HEK293T (cell line): ENCODE results near the gene IFIT3.

ENCODE experiments used
- CTCF ChIA-PET: fragments of 350-600 bp; formaldehyde crosslinking; extraction: SDS; loops from one replicate; lab custom pipeline; 2021; ENCODE audit warnings: antibody characterized with exemption, inconsistent platforms; lab: Yijun Ruan, JAX
- POLR2A ChIA-PET: fragments of 350-600 bp; formaldehyde crosslinking; extraction: SDS; loops from one replicate; lab custom pipeline; 2020; ENCODE audit warnings: antibody characterized with exemption, inconsistent platforms; lab: Yijun Ruan, JAX
- DNase-seq: peaks from one replicate; pipeline ENCODE4 v3.0.0; 2012; ENCODE audit warnings: mixed read lengths; ENCODE audit errors: extremely low spot score
- ARNT ChIP-seq: fragments of 450-650 bp; IDR thresholded peaks from 2 replicates; pipeline ENCODE4 v1.6.1; 2017; ENCODE audit warnings: mild to moderate bottlenecking
- BHLHE40 ChIP-seq: fragments of 450-650 bp; IDR thresholded peaks from 2 replicates; pipeline ENCODE4 v1.6.1; 2016; ENCODE audit warnings: mild to moderate bottlenecking, moderate library complexity, borderline replicate concordance
- CTBP1 ChIP-seq: fragments of 450-650 bp; IDR thresholded peaks from 2 replicates; pipeline ENCODE4 v1.6.1; 2016; ENCODE audit warnings: borderline replicate concordance
- ELF4 ChIP-seq: fragments of 450-650 bp; IDR thresholded peaks from 2 replicates; pipeline ENCODE4 v1.6.1; 2017; ENCODE audit warnings: antibody characterized with exemption
- FOXA1 ChIP-seq: fragments of 450-650 bp; IDR thresholded peaks from 2 replicates; pipeline ENCODE4 v1.6.1; 2016; ENCODE audit warnings: mild to moderate bottlenecking
- FOXK2 ChIP-seq: fragments of 450-650 bp; IDR thresholded peaks from 2 replicates; pipeline ENCODE4 v1.6.1; 2016; ENCODE audit warnings: mild to moderate bottlenecking
- FOXM1 ChIP-seq: fragments of 450-650 bp; IDR thresholded peaks from 2 replicates; pipeline ENCODE4 v1.6.1; 2017; ENCODE audit warnings: mild to moderate bottlenecking, borderline replicate concordance
- HDGF ChIP-seq: fragments of 450-650 bp; IDR thresholded peaks from 2 replicates; pipeline ENCODE4 v1.6.1; 2017; ENCODE audit warnings: antibody characterized with exemption, borderline replicate concordance
- L3MBTL2 ChIP-seq: fragments of 450-650 bp; conservative IDR thresholded peaks from 2 replicates; pipeline ENCODE4 v1.6.1; 2016; ENCODE audit warnings: mild to moderate bottlenecking
- LEF1 ChIP-seq: fragments of 450-650 bp; IDR thresholded peaks from 2 replicates; pipeline ENCODE4 v1.6.1; 2017; ENCODE audit warnings: mild to moderate bottlenecking, borderline replicate concordance
- NFRKB ChIP-seq: fragments of 450-650 bp; IDR thresholded peaks from 2 replicates; pipeline ENCODE4 v1.6.1; 2016; ENCODE audit warnings: mild to moderate bottlenecking, moderate library complexity
- SP1 ChIP-seq: fragments of 450-650 bp; IDR thresholded peaks from 2 replicates; pipeline ENCODE4 v1.6.1; 2017
- SUZ12 ChIP-seq: fragments of 450-650 bp; IDR thresholded peaks from 2 replicates; pipeline ENCODE4 v1.6.1; 2016; ENCODE audit warnings: mild to moderate bottlenecking
- TARDBP ChIP-seq: fragments of 450-650 bp; IDR thresholded peaks from 2 replicates; pipeline ENCODE4 v1.6.1; 2016
- ZNF384 ChIP-seq: fragments of 450-650 bp; IDR thresholded peaks from 2 replicates; pipeline ENCODE4 v1.6.1; 2016
- TF ChIP-seq, protein P1 (sequence below): fragments of 450-650 bp; IDR thresholded peaks from 2 replicates; pipeline ENCODE4 v1.6.1; 2016

Gene IFIT3

DNA sequence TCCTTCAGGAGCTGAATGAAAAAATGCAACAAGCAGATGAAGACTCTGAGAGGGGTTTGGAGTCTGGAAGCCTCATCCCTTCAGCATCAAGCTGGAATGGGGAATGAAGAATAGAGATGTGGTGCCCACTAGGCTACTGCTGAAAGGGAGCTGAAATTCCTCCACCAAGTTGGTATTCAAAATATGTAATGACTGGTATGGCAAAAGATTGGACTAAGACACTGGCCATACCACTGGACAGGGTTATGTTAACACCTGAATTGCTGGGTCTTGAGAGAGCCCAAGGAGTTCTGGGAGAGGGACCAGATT is 20.6 kb upstream of the IFIT3 start:
- ChIA-PET CTCF (no interaction called here), POLR2A (no interaction called here)
- no peak for DNase-seq
- TF ChIP-seq FOXA1 (no peak), ARNT (no peak)
- TF ChIP-seq, protein P1, sequence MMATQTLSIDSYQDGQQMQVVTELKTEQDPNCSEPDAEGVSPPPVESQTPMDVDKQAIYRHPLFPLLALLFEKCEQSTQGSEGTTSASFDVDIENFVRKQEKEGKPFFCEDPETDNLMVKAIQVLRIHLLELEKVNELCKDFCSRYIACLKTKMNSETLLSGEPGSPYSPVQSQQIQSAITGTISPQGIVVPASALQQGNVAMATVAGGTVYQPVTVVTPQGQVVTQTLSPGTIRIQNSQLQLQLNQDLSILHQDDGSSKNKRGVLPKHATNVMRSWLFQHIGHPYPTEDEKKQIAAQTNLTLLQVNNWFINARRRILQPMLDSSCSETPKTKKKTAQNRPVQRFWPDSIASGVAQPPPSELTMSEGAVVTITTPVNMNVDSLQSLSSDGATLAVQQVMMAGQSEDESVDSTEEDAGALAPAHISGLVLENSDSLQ, result no peak

DNA sequence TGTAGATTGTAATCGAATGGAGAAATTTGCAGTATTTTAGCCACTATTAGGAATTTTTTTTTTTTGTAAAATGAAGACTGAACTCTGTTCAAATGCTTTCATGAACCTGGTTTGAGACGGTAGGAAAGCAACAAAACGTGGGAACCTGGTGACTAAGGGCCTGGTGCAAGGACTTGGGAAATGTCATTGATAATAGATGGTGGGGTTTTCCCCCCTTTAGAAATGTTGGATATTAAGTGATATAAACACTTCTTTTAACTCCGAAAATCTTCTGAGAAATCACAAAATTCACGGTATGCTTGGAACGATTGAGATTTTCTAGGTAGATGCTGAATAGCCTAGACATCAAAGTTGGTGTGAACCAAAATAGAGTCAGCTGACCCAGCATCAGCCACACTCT is 19.5 kb upstream of the IFIT3 start:
- CTCF ChIA-PET, result no interaction called here
- POLR2A ChIA-PET, result no interaction called here
- no peak for TF ChIP-seq FOXA1
- no peak for TF ChIP-seq SUZ12
- no peak for TF ChIP-seq ARNT
- no peak for TF ChIP-seq SP1
- TF ChIP-seq HDGF, result no peak
- TF ChIP-seq CTBP1, result no peak
- no peak for TF ChIP-seq TARDBP
- TF ChIP-seq ELF4, result no peak
- TF ChIP-seq, protein P1, result no peak
- no peak for TF ChIP-seq FOXM1
- DNase-seq, result no peak

DNA sequence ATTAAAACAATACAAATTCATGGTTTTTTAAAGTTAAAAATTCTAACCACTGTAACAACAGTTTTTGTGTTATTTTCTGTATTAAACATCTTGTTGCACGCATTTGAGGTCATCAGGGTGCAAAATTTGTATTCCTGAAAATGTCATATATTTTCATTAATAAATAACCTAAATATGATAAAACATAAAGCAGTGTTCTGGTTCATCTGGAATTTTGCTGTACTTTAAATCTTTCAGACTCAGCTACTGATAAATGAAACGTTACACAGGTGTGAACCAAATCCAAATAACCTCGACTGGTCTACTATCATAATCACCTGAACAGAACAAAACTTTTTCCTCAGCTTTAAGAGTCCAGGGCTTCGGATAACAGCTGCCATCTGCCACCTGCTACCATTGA is 19.1 kb upstream of the IFIT3 start:
- TF ChIP-seq, protein P1, result no peak
- TF ChIP-seq LEF1, result no peak
- CTCF ChIA-PET, result no interaction called here
- POLR2A ChIA-PET, result no interaction called here
- no peak for DNase-seq

DNA sequence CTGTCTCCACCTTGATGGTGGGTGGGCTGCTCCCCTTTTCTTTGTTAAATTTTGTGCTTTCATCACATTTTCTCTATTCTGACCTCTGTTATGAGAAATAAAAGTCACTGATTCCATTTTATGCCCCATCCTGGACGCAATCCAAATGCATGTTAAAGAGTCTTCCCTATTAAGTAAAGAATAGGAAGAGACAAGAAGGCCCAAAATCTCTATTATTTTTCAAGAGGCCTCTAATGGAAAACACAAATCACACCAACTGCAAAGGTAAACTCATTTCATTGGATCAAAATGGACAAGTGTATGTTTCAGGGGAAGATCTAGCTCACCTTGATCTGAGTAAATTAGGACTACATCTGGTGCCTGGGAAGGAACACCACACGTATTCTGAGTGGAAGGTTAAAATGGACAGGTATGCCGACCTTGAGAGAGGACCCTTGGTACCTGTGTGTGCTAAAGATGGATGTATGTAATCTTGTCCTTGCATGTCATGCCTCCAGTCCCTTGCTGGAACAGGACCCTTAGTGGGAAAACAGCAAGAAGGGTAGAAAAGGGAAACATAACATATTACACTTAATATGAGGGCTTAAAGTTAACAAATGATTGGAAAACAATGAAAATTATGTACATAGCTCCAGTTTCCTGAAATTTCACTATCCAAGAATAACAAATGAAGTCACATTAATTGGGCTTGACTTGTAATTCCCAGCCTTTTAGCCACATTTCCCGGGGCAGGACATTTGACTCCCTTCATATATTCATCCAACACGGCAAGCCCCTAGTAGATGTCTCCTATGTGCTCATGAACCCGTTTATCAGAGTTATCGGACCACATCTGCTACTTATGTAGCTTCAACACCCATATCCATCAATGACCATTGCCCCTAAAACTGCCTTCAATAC is 18.4 kb upstream of the IFIT3 start:
- no peak for DNase-seq
- TF ChIP-seq ZNF384, result no peak
- TF ChIP-seq ARNT, result no peak
- TF ChIP-seq, protein P1, result no peak
- TF ChIP-seq L3MBTL2, result no peak
- TF ChIP-seq FOXA1, result no peak
- no peak for TF ChIP-seq SP1
- no peak for TF ChIP-seq FOXM1
- no peak for TF ChIP-seq HDGF
- TF ChIP-seq TARDBP, result no peak
- TF ChIP-seq NFRKB, result no peak
- TF ChIP-seq SUZ12, result no peak
- TF ChIP-seq CTBP1, result no peak
- TF ChIP-seq BHLHE40, result no peak
- TF ChIP-seq FOXK2, result no peak
- TF ChIP-seq ELF4, result no peak
- ChIA-PET POLR2A (no interaction called here), CTCF (no interaction called here)

DNA sequence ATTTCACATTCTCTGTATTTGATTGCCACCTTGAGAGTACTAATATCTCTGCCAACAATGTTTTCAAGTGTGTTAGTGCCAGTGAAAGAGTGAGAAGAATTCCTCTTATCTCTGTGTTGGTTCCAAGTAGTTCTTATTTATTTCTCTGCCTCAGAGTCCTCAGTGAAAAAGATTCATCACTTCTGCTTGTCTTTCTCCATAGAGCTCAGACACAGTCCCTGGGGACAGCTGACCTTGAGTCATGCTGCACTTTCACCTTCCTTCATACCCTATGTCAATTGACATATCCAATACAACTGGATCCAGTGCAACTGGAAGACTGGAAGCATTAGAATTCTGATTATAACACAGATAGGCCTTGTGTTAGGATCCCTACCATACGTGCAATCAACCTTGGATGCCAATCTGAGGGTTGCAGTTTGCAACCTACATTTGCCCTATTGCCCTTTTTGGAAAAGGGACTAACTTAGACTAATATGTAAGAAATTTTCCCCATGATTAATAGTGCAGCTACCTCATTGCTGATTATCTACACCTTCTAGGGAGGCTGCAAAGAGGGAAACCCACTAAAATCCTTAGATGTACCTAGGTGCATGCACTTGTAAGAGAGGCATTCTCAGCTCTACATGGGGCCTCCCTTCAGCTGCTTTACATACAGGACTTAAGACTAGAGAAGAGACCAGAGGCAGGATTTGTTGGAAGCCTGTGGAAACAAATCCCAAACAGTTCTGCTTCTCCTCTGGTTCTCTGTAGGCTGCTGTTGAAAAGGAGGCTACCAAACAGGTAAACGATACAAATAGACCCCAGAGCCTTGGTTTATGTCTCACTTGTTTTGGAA is 17.5 kb upstream of the IFIT3 start:
- TF ChIP-seq, protein P1, result no peak
- TF ChIP-seq FOXM1 (no peak), HDGF (no peak), FOXA1 (no peak)
- POLR2A ChIA-PET, result no interaction called here
- DNase-seq, result no peak
- CTCF ChIA-PET, result no interaction called here

DNA sequence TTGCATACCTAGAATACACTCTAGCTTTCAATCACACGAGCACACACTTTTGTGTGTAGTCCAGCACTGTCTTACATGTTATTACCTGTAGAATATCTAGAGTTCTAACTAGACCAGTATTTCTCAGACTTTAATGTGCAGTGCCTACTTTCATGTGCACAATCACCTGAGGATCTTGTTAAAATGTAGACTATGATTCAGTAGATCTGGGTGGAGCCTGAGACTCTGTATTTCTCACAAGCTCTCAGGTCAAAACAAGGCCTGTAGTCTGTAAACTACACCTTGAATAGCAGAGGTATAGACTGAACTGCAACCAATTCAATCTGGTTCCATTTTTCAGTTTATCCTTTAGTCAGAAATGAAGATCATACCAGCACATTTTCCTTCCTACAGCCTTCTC is 14.8 kb upstream of the IFIT3 start:
- CTCF ChIA-PET, result no interaction called here
- TF ChIP-seq SP1 (no peak), BHLHE40 (no peak), L3MBTL2 (no peak), FOXA1 (no peak), ARNT (no peak), ELF4 (no peak), FOXK2 (no peak), FOXM1 (no peak), HDGF (no peak), CTBP1 (no peak), NFRKB (no peak), TARDBP (no peak), ZNF384 (no peak), LEF1 (no peak), SUZ12 (no peak)
- TF ChIP-seq, protein P1, result no peak
- POLR2A ChIA-PET, result no interaction called here
- DNase-seq, result no peak
